VCaP (cell line): ENCODE results near the gene LGALSL.
A peak's percentile ranks its signal among the peaks of the same experiment; 100 is the strongest.

Source experiments
- H3K27ac ChIP-seq: fragments of 450-650 bp; 2 replicates; pipeline ENCODE4 v1.5.1; 2017
- CTCF ChIP-seq: fragments of 450-650 bp; conservative IDR thresholded peaks from 2 replicates; pipeline ENCODE4 v1.5.1; 2017; ENCODE audit warnings: mild to moderate bottlenecking, moderate library complexity

Gene LGALSL

GRCh38 chr2:64456293-64456692 is 2.3 kb downstream of the LGALSL start:
- TF ChIP-seq CTCF = no peak
- H3K27ac ChIP-seq = peak overlapping the region; percentile 96; the same call in 1 of the 2 replicates

- TF ChIP-seq CTCF = no peak
- no peak overlapping the region for H3K27ac ChIP-seq
These were observed 3.6 kb downstream of the LGALSL start for GRCh38 chr2:64457524-64457923.

GRCh38 chr2:64459575-64459974 is 5.6 kb downstream of the LGALSL start:
- no peak overlapping the region for H3K27ac ChIP-seq
- no peak for TF ChIP-seq CTCF

GRCh38 chr2:64460330-64460729 is 6.4 kb downstream of the LGALSL start:
- TF ChIP-seq CTCF = no peak
- H3K27ac ChIP-seq = no peak overlapping the region

GRCh38 chr2:64461271-64462058 is 7.5 kb downstream of the LGALSL start:
- peak overlapping the region; percentile 36; the same call in 1 of the 2 replicates for H3K27ac ChIP-seq
- no peak for TF ChIP-seq CTCF

- no peak for TF ChIP-seq CTCF
- H3K27ac ChIP-seq = peak overlapping the region; percentile 36; the same call in 1 of the 2 replicates
These were observed 8.2 kb downstream of the LGALSL start for GRCh38 chr2:64462171-64462570.

- no peak overlapping the region for H3K27ac ChIP-seq
- no peak for TF ChIP-seq CTCF
These were observed 9.2 kb downstream of the LGALSL start for GRCh38 chr2:64462940-64463700.
